PC-3 (cell line): ENCODE data around the gene FGFBP2.

ENCODE experiments used
- EZH2 ChIP-seq: fragments of 300-600 bp; sonication (generic); IDR thresholded peaks from one replicate; pipeline ENCODE4 v1.6.1; 2017; ENCODE audit warnings: antibody characterized with exemption, mild to moderate bottlenecking, low read length; ENCODE audit not compliant: unreplicated experiment
- TF ChIP-seq, protein P1 (sequence below): fragments of 300-600 bp; sonication (generic); conservative IDR thresholded peaks from 2 replicates; pipeline ENCODE4 v1.5.1; 2017; ENCODE audit warnings: antibody characterized with exemption, low read depth, mild to moderate bottlenecking, low read length

DNA sequence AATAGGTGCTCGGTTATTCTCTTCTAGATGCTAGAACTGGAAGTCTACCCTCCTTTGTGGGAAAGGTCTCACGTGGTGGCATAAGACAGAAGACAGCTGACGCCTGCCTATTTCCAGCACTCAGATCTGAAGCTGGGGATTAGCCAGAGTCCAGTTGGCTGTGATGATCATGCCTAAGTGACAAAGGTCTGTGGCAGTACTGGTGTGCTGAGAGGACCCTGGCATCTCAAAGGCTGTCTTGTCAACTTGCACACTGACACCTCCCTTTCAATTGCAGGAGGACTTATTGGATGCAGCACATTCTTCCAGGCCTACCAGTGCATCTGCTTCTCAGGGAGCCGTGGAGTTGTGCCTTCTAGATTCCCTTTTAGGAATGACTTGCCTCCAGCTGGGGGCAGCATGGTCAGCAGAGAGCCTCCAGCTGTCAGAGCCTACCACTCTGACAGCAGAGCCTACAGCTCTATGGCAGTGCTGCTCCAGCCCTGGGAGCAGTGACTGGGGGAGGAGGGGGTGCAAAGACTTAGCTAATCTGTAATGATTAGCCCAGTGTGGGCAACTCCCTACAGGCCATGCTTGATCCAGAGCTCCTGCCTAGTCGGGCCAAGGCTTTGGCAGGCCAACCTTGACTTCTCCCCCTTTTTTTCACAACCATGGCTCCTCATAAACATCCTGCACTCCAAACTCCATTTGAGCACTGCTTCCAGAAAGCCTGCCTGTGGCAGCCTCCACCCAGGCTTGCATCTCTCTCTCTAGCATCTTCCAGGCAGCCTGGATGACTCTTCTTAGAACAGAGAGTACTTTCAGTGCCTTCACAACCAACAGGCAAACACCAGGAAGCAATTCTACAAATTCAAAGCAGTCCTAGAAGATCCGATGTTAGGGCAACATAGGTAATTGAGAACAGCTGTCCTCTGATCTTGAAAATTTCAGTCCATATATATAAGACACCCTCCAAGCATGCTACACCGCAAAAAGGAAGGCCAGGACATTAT, 13.8 kb upstream of the FGFBP2 start:
- TF ChIP-seq, protein P1, sequence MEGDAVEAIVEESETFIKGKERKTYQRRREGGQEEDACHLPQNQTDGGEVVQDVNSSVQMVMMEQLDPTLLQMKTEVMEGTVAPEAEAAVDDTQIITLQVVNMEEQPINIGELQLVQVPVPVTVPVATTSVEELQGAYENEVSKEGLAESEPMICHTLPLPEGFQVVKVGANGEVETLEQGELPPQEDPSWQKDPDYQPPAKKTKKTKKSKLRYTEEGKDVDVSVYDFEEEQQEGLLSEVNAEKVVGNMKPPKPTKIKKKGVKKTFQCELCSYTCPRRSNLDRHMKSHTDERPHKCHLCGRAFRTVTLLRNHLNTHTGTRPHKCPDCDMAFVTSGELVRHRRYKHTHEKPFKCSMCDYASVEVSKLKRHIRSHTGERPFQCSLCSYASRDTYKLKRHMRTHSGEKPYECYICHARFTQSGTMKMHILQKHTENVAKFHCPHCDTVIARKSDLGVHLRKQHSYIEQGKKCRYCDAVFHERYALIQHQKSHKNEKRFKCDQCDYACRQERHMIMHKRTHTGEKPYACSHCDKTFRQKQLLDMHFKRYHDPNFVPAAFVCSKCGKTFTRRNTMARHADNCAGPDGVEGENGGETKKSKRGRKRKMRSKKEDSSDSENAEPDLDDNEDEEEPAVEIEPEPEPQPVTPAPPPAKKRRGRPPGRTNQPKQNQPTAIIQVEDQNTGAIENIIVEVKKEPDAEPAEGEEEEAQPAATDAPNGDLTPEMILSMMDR, result no peak
- no peak for TF ChIP-seq EZH2
